Choroid plexus epithelial cell (primary cell): ENCODE measurements around the gene SETD1B.

Experiments used
- DNase-seq: peaks from one replicate; pipeline ENCODE4 v3.0.0-alpha.2; 2010; ENCODE audit warnings: low read depth
- H3K4me3 ChIP-seq: 2 replicates; pipeline ENCODE4 v1.5.1; 2011; ENCODE audit warnings: low read depth, mild to moderate bottlenecking, control low read depth, low read length, moderate library complexity
- TF ChIP-seq, protein P1 (sequence below): conservative IDR thresholded peaks from 2 replicates; pipeline ENCODE4 v1.5.1; 2011; ENCODE audit warnings: low read depth, mild to moderate bottlenecking, control low read depth, inconsistent platforms, low read length, moderate library complexity

The SETD1B gene

DNA sequence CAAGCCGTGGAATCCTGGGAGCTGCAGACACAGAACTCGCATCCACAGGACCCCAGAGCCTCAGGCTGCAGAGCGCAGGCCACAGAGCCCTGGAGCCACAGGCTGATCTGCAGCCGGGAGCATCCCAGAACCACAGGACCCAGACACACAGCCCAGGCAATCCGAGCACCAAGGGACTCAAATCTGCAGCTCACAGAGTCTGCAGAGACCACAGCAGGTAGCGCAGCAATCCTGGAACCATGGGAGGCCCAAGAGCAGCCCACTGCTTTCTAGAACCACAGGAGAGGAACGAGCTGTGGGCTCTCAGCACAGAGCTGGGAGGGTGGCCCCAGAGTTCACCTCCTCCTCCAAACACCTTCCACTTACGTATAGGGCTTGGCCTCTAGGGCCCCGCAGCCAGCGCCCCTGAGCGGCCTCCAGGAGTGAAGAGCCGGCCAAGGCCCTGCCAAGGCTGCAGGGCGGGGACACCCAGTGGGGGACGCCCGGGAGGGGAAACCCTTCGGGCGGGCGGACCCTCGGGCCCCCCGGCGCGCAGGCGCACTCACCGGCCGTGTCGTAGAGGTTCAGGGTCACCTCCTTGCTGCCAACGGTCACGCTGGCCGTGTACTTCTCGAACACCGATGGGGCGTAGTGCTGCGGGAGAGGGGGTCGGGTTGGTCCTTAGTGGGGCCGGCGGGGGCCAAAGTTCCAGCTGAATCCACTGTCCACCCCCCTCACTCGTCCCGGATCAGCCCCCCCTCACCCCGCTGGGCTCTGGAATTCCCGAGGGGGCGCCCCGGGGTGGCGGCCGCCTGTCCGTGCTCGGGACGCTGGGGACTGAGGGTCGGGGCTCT lies 11.0 kb upstream of the SETD1B start:
- no peak for DNase-seq
- TF ChIP-seq, protein P1, sequence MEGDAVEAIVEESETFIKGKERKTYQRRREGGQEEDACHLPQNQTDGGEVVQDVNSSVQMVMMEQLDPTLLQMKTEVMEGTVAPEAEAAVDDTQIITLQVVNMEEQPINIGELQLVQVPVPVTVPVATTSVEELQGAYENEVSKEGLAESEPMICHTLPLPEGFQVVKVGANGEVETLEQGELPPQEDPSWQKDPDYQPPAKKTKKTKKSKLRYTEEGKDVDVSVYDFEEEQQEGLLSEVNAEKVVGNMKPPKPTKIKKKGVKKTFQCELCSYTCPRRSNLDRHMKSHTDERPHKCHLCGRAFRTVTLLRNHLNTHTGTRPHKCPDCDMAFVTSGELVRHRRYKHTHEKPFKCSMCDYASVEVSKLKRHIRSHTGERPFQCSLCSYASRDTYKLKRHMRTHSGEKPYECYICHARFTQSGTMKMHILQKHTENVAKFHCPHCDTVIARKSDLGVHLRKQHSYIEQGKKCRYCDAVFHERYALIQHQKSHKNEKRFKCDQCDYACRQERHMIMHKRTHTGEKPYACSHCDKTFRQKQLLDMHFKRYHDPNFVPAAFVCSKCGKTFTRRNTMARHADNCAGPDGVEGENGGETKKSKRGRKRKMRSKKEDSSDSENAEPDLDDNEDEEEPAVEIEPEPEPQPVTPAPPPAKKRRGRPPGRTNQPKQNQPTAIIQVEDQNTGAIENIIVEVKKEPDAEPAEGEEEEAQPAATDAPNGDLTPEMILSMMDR: no peak
- peak overlapping the region; percentile 60 for H3K4me3 ChIP-seq

DNA sequence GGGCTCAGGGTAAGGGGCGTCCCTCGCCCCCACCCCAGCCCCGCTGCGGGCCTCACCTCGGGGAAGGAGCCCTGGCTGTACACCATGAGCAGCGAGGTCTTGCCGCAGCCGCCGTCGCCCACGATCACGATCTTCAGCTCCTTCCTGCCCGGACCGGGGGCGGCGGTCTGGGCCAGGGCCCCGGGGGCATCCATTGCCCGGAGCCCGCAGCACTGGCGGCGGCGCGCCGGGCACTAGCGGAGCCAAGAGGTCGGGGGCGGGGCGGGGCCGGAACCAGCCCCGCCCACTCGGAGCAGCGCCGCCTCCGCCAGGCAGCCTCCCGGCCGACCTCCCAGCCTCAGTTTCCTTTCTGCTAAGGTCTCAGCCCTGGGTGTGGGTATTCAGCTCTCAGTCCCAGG lies 10.4 kb upstream of the SETD1B start, which contains the start of gene RHOF:
RHOF (minus strand) TSS at position 249 of the 398 bp plus-strand sequence; CDS start at position 194, 55 bp downstream.
- H3K4me3 ChIP-seq: peak within 1 kb of the TSS; percentile 60
- TF ChIP-seq, protein P1: no peak
- no peak for DNase-seq

DNA sequence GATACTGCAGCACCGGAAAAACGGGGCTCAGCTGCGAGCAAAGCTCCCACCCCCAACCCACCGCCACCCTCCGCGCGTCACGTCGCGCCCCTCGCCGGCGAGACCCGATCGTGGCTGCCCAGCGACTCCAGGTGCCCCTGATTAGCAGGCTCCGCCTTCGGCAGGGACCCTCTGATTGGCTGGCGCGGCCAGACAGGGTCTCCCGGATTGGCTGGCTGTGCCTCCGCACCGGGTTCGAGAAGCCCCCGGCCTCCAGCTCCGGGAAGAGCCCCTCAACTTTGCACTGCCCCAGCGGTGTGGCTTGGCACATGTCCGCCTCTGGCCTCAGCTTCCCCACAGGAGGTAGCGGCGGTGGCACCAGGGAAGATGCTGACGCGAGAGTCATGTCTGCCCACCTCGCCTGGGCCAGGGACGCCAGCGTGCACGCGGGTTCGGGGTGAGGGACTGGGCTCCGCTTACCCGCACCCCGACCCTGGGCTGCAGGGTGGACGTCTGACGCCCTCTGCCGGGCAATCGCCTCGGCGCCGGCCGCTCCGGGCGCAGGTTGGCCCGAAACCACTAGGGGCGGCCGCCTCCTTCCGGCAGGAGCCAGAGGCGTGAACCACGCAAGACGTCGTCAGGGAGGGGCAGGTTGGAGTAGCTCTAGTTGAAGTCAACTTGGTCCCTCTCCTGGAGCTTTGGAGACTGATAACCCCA lies 9.8 kb upstream of the SETD1B start:
- TF ChIP-seq, protein P1: peak; percentile 92
- peak; percentile 94 for DNase-seq
- H3K4me3 ChIP-seq: peak overlapping the region; percentile 60

- TF ChIP-seq, protein P1: no peak
- no peak for DNase-seq
- peak overlapping the region; percentile 60 for H3K4me3 ChIP-seq
Measured at GRCh38 chr12:121794534-121795033, 9.2 kb upstream of the SETD1B start.

DNA sequence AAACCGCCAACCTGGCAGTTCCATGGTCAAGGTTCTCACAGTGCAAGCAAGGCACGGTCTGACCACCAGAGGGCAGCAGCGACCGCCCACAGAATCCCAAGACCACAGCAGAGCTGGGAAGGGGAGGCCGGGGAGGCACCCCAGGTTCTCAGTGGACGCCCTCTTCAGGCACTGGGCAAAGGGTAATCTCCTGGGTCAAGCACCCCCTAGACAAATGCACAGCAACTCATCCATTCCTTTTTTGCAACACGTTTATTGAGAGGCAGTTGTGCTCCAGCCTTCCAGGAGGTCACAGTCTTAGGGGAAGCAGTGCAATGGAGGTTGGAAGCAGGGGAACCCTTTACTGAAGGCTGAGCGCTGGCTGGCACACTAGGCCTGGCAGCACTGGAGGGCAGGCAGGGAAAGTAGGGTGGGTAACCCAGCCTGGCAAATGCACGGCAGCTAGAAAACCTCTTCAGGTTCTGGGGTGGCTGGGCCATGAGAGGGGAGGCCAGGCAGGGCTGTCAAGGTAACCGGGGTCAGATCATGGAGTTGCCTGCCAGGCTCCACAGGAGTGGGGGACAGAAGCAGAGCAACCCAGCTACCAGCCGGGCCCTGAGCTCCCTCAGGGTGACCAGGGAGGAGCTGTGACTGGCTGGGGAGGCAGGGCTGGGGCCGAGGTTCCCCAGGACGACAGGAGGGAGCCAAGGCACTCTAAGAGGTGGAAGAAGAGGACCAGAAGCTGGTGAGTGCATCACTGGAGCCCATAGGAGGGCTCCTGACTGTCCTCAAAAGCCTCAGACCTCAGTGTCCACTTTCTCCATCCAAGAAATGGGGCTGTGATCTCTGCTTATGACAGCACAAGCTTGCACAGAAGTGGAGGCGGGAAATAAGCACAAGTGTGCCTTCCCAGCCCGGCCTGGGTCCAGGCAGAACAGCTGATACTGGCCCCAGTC lies 8.5 kb upstream of the SETD1B start:
- peak overlapping the region; percentile 60 for H3K4me3 ChIP-seq
- TF ChIP-seq, protein P1: peak; percentile 95
- DNase-seq: peak; percentile 89

- TF ChIP-seq, protein P1: peak; percentile 41
- H3K4me3 ChIP-seq: peak overlapping the region; percentile 42
- peak; percentile 82 for DNase-seq
Measured at GRCh38 chr12:121796855-121797751, 6.7 kb upstream of the SETD1B start.
